Transverse colon (tissue), 4 donors: ENCODE results near the gene UPK2. TPM values are rescaled to one million over a fixed set of nuclear protein-coding genes. Genes with fewer than 3 reads are reported as not detected.
A peak's percentile ranks its signal among the peaks of the same experiment; 100 is the strongest.
"Not testable (repeated sequence)": the region's sequence is repeated elsewhere in the genome, so short reads cannot be mapped to it uniquely, and the experiment has no call there.

Experiments
- DNase-seq: peaks from one replicate; pipeline ENCODE4 v3.0.0-alpha.2; 2019
- H3K27ac ChIP-seq, 4 donors: fragments of 200-600 bp; sonication (generic); 2 replicates each; pipeline ENCODE4 v1.5.1; 2016 to 2018; ENCODE audit warnings: inconsistent platforms in 4 of 4
- H3K27me3 ChIP-seq: fragments of 200-600 bp; sonication (generic); 2 replicates; pipeline ENCODE4 v1.5.1; 2017; ENCODE audit warnings: inconsistent platforms
- H3K36me3 ChIP-seq, 4 donors: fragments of 200-600 bp; sonication (generic); 2 replicates each; pipeline ENCODE4 v1.5.1; 2017 to 2019; ENCODE audit warnings: inconsistent platforms in 4 of 4
- H3K4me1 ChIP-seq, 4 donors: fragments of 200-600 bp; sonication (generic); 2 replicates each; pipeline ENCODE4 v1.5.1; 2017 to 2020; ENCODE audit warnings: inconsistent platforms in 4 of 4
- H3K4me3 ChIP-seq, 4 donors: fragments of 200-600 bp; sonication (generic); 1 replicate in 1 of 4; 2 replicates in 3 of 4; pipeline versions ENCODE4 v1.5.1 to v1.6.1; 2017 to 2019; ENCODE audit warnings: inconsistent platforms in 4 of 4
- H3K9me3 ChIP-seq, 2 donors: fragments of 200-600 bp; sonication (generic); 2 replicates each; pipeline ENCODE4 v1.5.1; 2017 to 2019; ENCODE audit warnings: inconsistent platforms in 2 of 2
- CTCF ChIP-seq, 5 experiments: fragments of 200-600 bp in 3 of 5; fragments of 450-650 bp in 2 of 5; sonication (generic) in 3 of 5; IDR thresholded peaks; 1 replicate in 2 of 5; 2 replicates in 3 of 5; pipeline ENCODE4 v1.5.1; 2016 to 2017; ENCODE audit warnings: antibody characterized with exemption in 5 of 5, inconsistent platforms in 3 of 5, mild to moderate bottlenecking in 2 of 5, moderate library complexity in 1 of 5
- EP300 ChIP-seq: sonication (generic); formaldehyde crosslinking; IDR thresholded peaks from one replicate; pipeline ENCODE4 v1.6.1; 2017; ENCODE audit warnings: antibody characterized with exemption, low read depth
- POLR2A ChIP-seq: fragments of 450-650 bp; IDR thresholded peaks from one replicate; pipeline ENCODE4 v1.6.1; 2016; ENCODE audit warnings: antibody characterized with exemption, mild to moderate bottlenecking, moderate library complexity
- POLR2AphosphoS5 ChIP-seq, 3 donors: sonication (generic); formaldehyde crosslinking; IDR thresholded peaks; one replicate each; pipeline ENCODE4 v1.6.1; 2016; ENCODE audit warnings: antibody characterized with exemption in 3 of 3
- WGBS, 2 donors: methylation state at CpG; one replicate each; pipeline ENCODE4 v1.1.5; 2018; ENCODE audit warnings: low coverage in 1 of 2; 5-methylcytosine and 5-hydroxymethylcytosine counted together
- in situ Hi-C, 4 donors: fragments of 200-750 bp; cut with MboI; loops; one replicate each; pipeline versions ENCODE4 v1.15.0 to v1.15.1; 2017; ENCODE audit warnings: low sequenced_read_pairs in 3 of 4, low pct_ligation_motif_present in 1 of 4, low pct_unique_long_range_greater_than_20kb in 1 of 4
- intact Hi-C: fragments of 100-400 bp; cut with DNase I; formaldehyde crosslinking; loops from one replicate; pipeline ENCODE4 v1.15.1; 2023; ENCODE audit warnings: low total_unique reads
- total RNA-seq, 4 donors: library from RNA; depleted of rRNA; stranded (reverse); fragments of >200 nt; gene quantifications; one replicate each; pipeline ENCODE4 v1.1.0, GENCODE V29; 2016

The UPK2 gene
- total RNA-seq, 4 donors from 2014 or later = not detected

GRCh38 chr11:118961189-118961588 lies 5.1 kb downstream of the UPK2 start:
- 61% methylated on average over 5 of the region's 5 CpGs; no CpG with 5 or more reads in 1 of the 2 donors for WGBS, 2 donors
- H3K4me1 ChIP-seq = peaks cover 0 to 3% (median 0%) of the 10 kb centered on the region in 4 donors
- peaks cover 3% of the 10 kb centered on the region for H3K27me3 ChIP-seq
- intact Hi-C loops = no loop called here
- in situ Hi-C loops = loop anchor here in 1 of 4 donors (25.0 kb wide), 1 partner anchor 274 kb away; the partner anchor contains the start of gene TREH
- no peak overlapping the region for H3K4me3 ChIP-seq
- no peak for DNase-seq
- TF ChIP-seq EP300 (no peak), POLR2AphosphoS5 (IDR thresholded peaks at IDR 0.05) (no peak), POLR2A (no peak), CTCF (IDR thresholded peaks at IDR 0.05) (no peak)
- no peaks in the 10 kb centered on the region for H3K36me3 ChIP-seq
- no peak overlapping the region for H3K27ac ChIP-seq
- no peaks in the 10 kb centered on the region for H3K9me3 ChIP-seq

- H3K4me3 ChIP-seq = peak overlapping the region in 1 of 4 donors; percentile 4
- peaks cover 0 to 3% (median 0%) of the 10 kb centered on the region in 4 donors for H3K4me1 ChIP-seq
- in situ Hi-C loops = loop anchor here in 1 of 4 donors (25.0 kb wide), 1 partner anchor 274 kb away; the partner anchor contains the start of gene TREH
- H3K27me3 ChIP-seq = peaks cover 3% of the 10 kb centered on the region
- no peaks in the 10 kb centered on the region for H3K9me3 ChIP-seq
- H3K36me3 ChIP-seq = no peaks in the 10 kb centered on the region
- TF ChIP-seq POLR2AphosphoS5 (IDR thresholded peaks at IDR 0.05) = no peak
- TF ChIP-seq POLR2A = no peak
- no peak for TF ChIP-seq CTCF (IDR thresholded peaks at IDR 0.05)
- TF ChIP-seq EP300 = no peak
- DNase-seq = peak; percentile 33
- intact Hi-C loops = no loop called here
- no peak overlapping the region for H3K27ac ChIP-seq
- 39% methylated on average over 11 of the region's 11 CpGs; no CpG with 5 or more reads in 1 of the 2 donors for WGBS, 2 donors
Observed at GRCh38 chr11:118961591-118961990, 5.5 kb downstream of the UPK2 start.

- H3K4me1 ChIP-seq, DNase-seq, H3K9me3 ChIP-seq, H3K36me3 ChIP-seq, H3K27ac ChIP-seq, intact Hi-C loops, H3K4me3 ChIP-seq: not testable (repeated sequence)
- in situ Hi-C loops = loop anchor here in 1 of 4 donors (25.0 kb wide), 1 partner anchor 282 kb away; the partner anchor contains the start of gene TREH
- H3K27me3 ChIP-seq = peaks cover 15% of the 10 kb centered on the region
- 90 to 91% methylated on average over 2 of the region's 2 CpGs for WGBS, 2 donors
Observed at GRCh38 chr11:118969508-118969907, 13.4 kb downstream of the UPK2 start.

GRCh38 chr11:118971646-118972045 lies 15.5 kb downstream of the UPK2 start, which contains the start of gene FOXR1:
Gene FOXR1 (plus strand): TSS chr11:118971761. CDS start chr11:118971932, 171 bp downstream.
- H3K27me3 ChIP-seq = peaks cover 15% of the 10 kb centered on the region
- in situ Hi-C loops (loop anchor here in 1 of 4 donors (25.0 kb wide), 1 partner anchor 284 kb away; the partner anchor contains the start of gene TREH), intact Hi-C loops (no loop called here)
- H3K4me3 ChIP-seq = no peak within 1 kb of the TSS
- no peaks in the 10 kb centered on the region for H3K36me3 ChIP-seq
- DNase-seq = no peak
- no peaks in the 10 kb centered on the region for H3K9me3 ChIP-seq
- WGBS, 2 donors = 82% methylated on average over 33 of the region's 33 CpGs; no CpG with 5 or more reads in 1 of the 2 donors
- TF ChIP-seq EP300 (no peak), POLR2A (no peak), POLR2AphosphoS5 (IDR thresholded peaks at IDR 0.05) (no peak), CTCF (IDR thresholded peaks at IDR 0.05) (no peak)
- no peak within 1 kb of the TSS for H3K27ac ChIP-seq
- no peaks in the 10 kb centered on the region for H3K4me1 ChIP-seq
